HPDE6-E6E7 (cell line): ENCODE results near the gene ILDR1.
"Not testable (repeated sequence)": the region's sequence is repeated elsewhere in the genome, so short reads cannot be mapped to it uniquely, and the experiment has no call there.

ENCODE experiments used
- DNase-seq: peaks from one replicate; pipeline ENCODE4 v3.0.0; 2011; ENCODE audit warnings: missing footprints; ENCODE audit errors: extremely low spot score

The ILDR1 gene

DNA sequence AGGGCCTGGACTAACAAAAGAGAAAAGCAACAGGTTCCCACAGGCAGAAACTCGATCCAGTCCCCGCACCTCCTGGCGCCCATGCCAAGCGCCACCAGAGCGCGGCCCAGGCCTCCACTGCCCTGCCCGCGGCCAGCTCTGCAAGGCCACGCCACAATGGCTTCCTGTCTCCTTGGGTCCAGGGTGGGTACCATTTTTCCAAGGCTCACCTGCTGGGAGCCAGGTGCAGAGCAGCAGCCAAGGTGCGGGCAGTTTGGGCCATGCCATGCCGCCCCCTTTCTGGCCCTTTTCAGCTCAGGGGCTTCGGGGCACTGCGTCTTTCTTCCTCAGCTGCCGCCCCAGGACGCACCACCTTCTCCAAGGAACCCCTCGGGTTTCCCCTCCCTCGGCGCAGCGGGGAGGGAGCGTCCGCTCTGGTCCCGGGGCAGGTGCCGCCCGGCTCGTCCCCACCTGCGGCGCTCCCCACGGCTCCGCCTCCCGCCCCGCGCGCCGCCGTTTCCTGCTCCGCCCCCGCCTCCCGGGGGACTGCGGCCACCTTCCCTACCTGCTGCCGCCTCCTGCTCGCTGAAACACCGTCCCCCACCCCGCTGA, at the start of gene ILDR1:
TSS of gene ILDR1 (minus strand) at position 437 of the 591 bp plus-strand sequence. CDS start at position 267, 170 bp downstream.
- DNase-seq, result peak; percentile 67

DNA sequence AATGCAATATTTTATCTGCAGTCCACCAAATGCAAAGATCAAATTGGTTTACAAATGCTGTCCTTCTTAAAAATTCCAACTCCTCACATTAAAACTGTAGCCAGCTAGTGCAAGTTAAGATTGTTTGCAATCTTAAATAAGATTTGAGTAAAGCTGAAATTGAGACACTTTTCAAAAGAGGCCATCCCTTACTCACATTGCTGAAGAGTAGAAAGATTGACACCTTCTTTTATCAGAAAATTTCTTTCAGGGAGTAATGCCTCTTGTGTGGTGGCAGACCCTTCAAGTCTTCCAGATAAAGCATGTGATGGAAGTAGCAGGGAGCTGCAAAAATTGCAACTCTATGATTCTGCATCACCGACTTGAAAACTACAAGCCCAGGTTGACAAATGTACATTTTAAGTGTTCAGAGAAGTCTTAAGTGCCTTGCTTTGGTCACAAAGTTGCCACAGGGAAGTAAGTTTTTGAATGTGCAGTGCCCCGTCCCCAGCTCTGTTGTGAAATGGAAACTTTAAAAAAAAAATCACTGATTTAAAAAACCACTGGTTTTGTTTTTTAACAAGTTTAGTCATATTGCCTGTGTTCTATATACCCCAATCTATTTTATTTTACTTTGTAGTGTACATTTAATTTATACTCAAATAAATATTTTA, 45.7 kb upstream of the ILDR1 start:
- no peak for DNase-seq

DNA sequence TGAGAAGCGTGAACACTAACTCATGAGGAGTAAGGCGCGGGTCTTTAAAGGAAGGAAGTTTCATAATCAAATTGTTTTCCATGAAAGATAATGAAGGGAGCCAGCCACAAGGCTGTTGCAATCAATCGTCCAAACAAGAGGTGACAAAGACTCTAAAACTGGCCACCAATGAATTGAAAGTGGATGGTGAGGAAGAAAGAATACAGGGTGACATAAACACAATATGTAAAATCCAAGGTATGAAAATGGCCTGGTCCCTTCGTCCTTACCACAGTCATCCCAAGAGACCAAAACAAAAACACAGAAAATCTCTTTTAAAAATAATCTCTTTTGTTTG, 45.1 kb upstream of the ILDR1 start:
- DNase-seq, result no peak

DNA sequence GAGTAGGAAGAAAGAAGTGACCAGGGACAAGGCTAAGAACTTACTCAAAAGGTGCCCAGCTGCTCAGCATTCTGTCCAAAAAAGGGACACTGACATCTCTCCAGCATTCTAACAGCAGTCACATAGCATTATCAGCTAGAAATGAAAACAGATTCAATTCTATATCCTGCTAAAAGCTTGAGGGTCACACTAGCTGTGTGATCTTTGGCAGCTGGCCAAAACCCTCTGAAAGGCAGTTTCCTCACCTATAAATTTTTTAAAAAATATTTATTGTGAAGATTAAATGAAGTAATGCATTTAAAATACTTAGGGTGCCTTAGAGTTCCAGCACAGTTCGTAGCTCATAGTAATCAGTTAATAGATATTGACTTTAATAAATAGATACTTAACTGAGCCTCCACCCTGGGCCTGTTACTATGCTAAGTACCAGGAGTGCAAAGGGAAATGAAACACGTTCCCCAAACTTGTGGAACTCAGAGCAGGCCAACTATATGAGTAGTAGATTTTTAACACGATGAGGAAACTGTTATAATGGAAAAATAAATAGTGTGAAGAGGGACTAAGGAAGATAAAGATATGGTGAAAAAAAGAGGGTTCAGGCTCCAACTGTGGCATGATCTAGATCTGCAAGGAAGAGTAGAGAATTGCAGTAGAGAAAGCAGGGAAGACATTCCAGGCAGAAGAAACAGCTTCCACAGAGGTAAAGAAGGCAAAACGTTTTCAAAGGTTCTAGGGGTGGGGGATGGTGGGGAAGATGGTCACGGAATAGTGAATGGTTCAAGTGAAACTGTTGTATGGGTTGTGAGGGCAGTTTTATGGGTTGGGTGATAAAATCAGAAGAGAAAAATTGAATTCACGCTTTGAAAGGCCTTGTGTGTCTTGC, 44.5 kb upstream of the ILDR1 start:
- DNase-seq, result no peak

- DNase-seq, result no peak
Observed at GRCh38 chr3:122064326-122064725, 42.3 kb upstream of the ILDR1 start.

DNA sequence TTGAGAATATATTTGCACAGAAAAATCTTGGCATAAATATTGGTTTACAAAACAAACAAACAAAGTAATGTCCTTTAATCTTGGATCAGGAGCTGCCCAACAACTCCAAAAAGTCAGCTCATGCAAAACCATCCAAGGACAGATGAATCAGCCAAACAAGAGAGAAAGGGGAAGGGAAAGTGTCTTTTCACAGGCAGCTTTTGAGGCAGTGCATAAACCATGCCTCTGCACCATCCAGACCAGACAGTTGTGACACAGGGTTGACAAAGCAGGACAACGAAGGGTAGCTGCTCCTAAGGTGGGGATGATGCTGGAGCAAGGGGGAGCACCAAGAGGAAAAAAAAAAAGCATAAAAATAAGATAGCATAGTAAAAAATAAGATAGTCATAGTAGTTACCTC, 41.9 kb upstream of the ILDR1 start:
- DNase-seq, result no peak

GRCh38 chr3:122060040-122060698, 38.1 kb upstream of the ILDR1 start:
- no peak for DNase-seq

DNA sequence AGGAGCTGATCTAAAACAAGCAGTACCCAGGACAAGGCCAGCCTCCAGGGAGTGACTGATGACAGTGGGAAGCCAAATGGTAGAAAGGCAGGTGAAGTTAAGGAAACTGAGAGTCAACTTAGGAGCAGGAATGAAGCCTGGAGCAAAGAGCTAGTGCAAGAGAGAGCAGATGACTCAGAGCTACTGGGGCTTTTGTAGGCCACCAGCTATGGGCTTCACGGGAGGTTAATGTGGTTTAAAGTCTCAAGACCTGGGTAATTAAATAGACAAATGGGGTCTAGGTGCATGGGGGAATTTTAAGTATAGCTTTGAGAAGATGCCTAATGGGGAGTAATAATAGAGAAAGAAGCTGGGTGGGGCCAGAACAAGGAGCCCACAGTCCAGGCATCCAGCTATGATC, 36.2 kb upstream of the ILDR1 start:
- DNase-seq, result no peak

DNA sequence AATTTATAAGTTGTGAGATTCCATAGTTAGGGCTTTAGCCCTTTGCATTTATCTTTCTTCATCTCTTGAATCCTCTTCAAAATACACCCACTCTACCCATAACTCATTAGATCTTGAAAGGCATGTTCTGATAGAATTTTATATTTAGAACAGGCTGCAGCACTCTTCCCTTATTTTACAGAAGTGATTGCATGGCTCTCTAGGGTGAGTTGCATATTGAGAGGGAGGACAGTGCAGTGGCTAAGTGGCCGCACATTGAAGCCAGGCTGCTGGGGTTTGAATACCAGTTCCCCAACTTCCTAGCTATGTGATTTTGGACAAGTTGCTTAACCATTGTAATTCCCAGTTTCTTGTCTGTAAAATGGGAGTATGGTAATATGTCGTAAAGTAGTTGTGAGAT, 35.6 kb upstream of the ILDR1 start:
- no peak for DNase-seq

GRCh38 chr3:122055215-122055614, 33.2 kb upstream of the ILDR1 start, which contains the start of gene CD86:
Gene CD86, plus strand, starts transcription at chr3:122055362. Its CDS starts 128 bp downstream, at chr3:122055490.
- DNase-seq, result no peak

- no peak for DNase-seq
Observed at GRCh38 chr3:122052968-122053367, 30.9 kb upstream of the ILDR1 start.

DNA sequence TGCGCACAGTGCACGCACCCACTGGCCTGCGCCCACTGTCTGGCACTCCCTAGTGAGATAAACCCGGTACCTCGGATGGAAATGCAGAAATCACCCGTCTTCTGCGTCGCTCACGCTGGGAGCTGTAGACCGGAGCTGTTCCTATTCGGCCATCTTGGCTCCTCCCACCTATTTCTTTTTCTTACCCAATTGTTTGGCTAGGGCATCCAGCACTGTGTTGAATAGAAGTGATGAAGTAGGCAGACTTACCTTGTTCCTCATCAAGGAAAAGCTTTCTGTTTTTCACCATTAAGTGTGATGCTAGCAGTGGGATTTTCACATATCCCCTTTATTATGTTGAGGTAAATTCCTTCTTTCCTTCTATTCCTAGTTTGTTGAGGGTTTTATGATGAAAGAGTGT, 25.7 kb upstream of the ILDR1 start:
- DNase-seq, result not testable (repeated sequence)

DNA sequence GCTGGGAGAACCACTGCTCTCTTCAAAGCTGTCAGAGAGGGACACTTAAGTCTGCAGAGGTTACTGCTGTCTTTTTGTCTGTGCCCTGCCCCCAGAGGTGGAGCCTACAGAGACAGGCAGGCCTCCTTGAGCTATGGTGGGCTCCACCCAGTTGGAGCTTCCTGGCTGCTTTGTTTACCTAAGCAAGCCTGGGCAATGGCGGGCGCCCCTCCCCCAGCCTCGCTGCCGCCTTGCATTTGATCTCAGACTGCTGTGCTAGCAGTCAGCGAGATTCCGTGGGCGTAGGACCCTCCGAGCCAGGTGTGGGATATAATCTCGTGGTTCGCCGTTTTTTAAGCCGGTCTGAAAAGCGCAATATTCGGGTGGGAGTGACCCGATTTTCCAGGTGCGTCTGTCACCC, 25.2 kb upstream of the ILDR1 start:
- not testable (repeated sequence) for DNase-seq

DNA sequence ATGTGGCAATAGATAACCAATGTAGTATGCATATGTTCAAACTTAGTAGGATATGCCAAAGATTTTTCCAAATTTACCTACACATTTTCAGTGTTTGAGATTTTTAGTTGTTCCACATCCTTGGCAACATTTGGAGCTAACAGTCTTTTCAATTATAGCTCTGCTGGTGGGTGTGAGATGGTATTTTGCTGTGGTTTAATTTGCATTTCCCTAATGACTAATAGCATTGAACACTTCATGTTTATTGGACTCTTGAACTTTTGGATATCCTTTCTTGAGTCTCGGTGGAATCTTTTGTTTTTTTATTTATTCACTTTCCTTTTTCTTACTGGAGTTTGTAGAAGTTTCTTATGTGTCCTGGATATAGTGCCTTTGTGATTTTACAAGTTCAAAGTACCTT, 11.0 kb upstream of the ILDR1 start:
- no peak for DNase-seq

DNA sequence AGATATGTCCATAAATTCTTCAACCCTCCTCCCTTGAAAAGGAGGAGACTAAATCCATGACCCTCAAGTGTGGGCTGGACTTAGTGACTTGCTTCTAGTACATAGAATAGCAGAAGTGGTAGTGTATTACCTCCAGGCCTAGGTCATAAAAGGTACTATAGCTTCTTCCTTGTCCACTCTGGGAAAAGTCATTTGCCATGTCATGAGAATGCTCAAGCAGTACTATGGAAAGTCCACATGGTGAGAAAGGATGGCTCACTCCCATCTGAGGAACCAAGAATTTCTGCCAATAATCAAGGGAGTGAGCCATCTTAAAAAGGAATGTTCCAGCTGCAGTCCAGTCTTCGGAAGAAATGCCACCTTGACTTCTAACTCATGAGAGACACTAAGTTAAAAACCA, 10.5 kb upstream of the ILDR1 start:
- DNase-seq, result no peak

DNA sequence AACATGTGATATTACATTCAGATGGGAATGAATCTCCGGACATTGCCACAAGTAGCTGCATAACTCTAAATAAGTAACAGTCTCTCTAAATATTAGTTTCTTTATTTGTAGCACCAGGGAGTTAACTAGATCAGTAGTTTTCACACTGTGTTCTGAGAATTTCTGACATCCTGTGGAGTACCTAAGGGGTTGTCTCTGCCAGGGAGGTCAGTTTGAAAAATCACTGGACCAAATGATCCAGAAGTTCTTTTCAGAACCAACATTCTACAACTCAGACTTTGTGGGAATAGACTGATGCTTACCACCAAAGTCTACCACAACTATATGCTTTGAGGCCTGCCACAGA, 9.0 kb upstream of the ILDR1 start:
- DNase-seq, result no peak

DNA sequence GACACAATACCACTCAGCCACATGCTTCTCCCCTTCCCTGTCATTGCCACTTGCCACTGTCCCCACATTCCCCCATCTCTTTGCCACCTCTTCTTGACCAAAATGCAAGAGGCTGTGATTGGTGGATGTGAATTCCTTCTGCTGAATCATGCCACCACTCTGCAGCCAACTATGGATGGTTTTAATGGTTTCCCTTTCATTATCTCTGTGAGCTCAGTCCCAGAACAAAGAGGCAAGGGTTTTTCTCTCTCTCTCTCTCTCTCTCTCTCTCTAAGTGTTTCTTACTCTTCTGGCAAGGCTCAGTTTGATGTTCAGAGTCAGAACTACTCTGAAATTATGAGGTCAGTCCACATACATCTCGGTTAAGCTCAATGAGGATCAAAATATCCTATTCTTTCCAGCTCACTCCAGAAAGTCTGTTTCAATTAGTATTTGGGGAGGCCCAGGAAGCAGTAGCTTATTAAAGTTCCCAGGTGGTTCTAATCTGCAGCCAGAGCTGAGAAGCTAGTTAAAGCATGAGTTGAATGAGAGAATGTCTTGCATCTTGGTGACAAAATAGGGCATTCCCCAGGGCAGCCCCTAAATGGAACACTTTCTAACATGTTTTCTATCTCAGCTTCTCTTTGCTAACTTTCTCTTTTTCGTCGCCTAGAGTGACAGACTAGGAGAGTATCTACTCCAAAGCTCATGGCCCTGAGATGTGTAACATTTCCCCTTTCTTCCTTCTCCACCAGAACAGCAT, 8.5 kb upstream of the ILDR1 start:
- DNase-seq, result no peak

GRCh38 chr3:122025296-122025695, 3.2 kb upstream of the ILDR1 start:
- DNase-seq, result no peak

- DNase-seq, result no peak
Observed at GRCh38 chr3:122024800-122025199, 2.8 kb upstream of the ILDR1 start.

GRCh38 chr3:122023335-122023910, 1.4 kb upstream of the ILDR1 start:
- DNase-seq, result no peak

GRCh38 chr3:122021037-122021436, 1.0 kb downstream of the ILDR1 start:
- DNase-seq, result no peak
